Uterus (tissue), 2 donors: ENCODE measurements around the gene RUNX1.

Experiments
- CTCF ChIP-seq, 4 experiments: fragments of 200-600 bp in 2 of 4; fragments of 450-650 bp in 2 of 4; sonication (generic) in 2 of 4; IDR thresholded peaks; one replicate each; pipeline ENCODE4 v1.5.1; 2016 to 2019; ENCODE audit warnings: antibody characterized with exemption in 4 of 4, mild to moderate bottlenecking in 2 of 4, moderate library complexity in 1 of 4
- POLR2A ChIP-seq, 2 donors: fragments of 450-650 bp; IDR thresholded peaks; one replicate each; pipeline ENCODE4 v1.6.1; 2016; ENCODE audit warnings: antibody characterized with exemption in 2 of 2, mild to moderate bottlenecking in 1 of 2, moderate library complexity in 1 of 2

GRCh38 chr21:35027563-35028450 lies 21.3 kb downstream of the RUNX1 start:
- TF ChIP-seq CTCF (IDR thresholded peaks at IDR 0.05) (no peak), POLR2A (IDR thresholded peaks at IDR 0.05) (no peak)
